Lower leg skin (tissue), 4 donors: ENCODE data around the gene TAX1BP3. TPM values are rescaled to one million over a fixed set of nuclear protein-coding genes. Genes with fewer than 3 reads are reported as not detected.

ENCODE experiments used
- DNase-seq, 2 donors: peaks; one replicate each; pipeline ENCODE4 v3.0.0-alpha.2; 2019; ENCODE audit warnings: low spot score in 2 of 2
- H3K4me3 ChIP-seq: fragments of 200-600 bp; sonication (generic); 2 replicates; pipeline ENCODE4 v1.5.1; 2017; ENCODE audit warnings: mild to moderate bottlenecking, low read depth; ENCODE audit not compliant: poor library complexity, severe bottlenecking
- CTCF ChIP-seq, 3 donors: fragments of 450-650 bp; IDR thresholded peaks; one replicate each; pipeline ENCODE4 v1.5.1; 2016; ENCODE audit warnings: antibody characterized with exemption in 3 of 3, mild to moderate bottlenecking in 3 of 3, moderate library complexity in 2 of 3
- POLR2A ChIP-seq, 2 donors: fragments of 450-650 bp; IDR thresholded peaks; one replicate each; pipeline ENCODE4 v1.6.1; 2016 to 2017; ENCODE audit warnings: antibody characterized with exemption in 2 of 2, mild to moderate bottlenecking in 1 of 2, moderate library complexity in 1 of 2
- WGBS, 2 donors: methylation state at CpG; one replicate each; pipeline ENCODE4 v1.1.5; 2018; 5-methylcytosine and 5-hydroxymethylcytosine counted together
- intact Hi-C: fragments of 100-400 bp; cut with DNase I; formaldehyde crosslinking; loops from one replicate; pipeline ENCODE4 v1.15.0; 2023; ENCODE audit warnings: low total_unique reads
- total RNA-seq, 4 donors: library from RNA; depleted of rRNA; stranded (reverse); fragments of >200 nt; gene quantifications; one replicate each; pipeline ENCODE4 v1.1.0, GENCODE V29; 2016

The TAX1BP3 gene
- total RNA-seq, 4 donors from 2014 or later: 90.5 to 181 (median 153) TPM

- TF ChIP-seq POLR2A (IDR thresholded peaks at IDR 0.05) (no peak), CTCF (IDR thresholded peaks at IDR 0.05) (no peak)
- WGBS, 2 donors: 11 to 16% methylated on average over 17 of the region's 17 CpGs
- peak in 1 of 2 donors; percentile 68 for DNase-seq
- peak overlapping the region; percentile 29 for H3K4me3 ChIP-seq
- intact Hi-C loops: no loop called here
Observed at GRCh38 chr17:3695129-3695722, 26.8 kb upstream of the TAX1BP3 start.

- no peak overlapping the region for H3K4me3 ChIP-seq
- TF ChIP-seq POLR2A (IDR thresholded peaks at IDR 0.05) (no peak), CTCF (IDR thresholded peaks at IDR 0.05) (no peak)
- DNase-seq: no peak
- intact Hi-C loops: no loop called here
- 71 to 74% methylated on average over 9 of the region's 9 CpGs for WGBS, 2 donors
Observed at GRCh38 chr17:3693829-3694231, 25.5 kb upstream of the TAX1BP3 start.

- TF ChIP-seq POLR2A (IDR thresholded peaks at IDR 0.05) (no peak), CTCF (IDR thresholded peaks at IDR 0.05) (no peak)
Observed at GRCh38 chr17:3693141-3693540, 24.8 kb upstream of the TAX1BP3 start.

GRCh38 chr17:3692346-3692745, 24.0 kb upstream of the TAX1BP3 start:
- no peak for TF ChIP-seq CTCF (IDR thresholded peaks at IDR 0.05)
- no peak for TF ChIP-seq POLR2A (IDR thresholded peaks at IDR 0.05)
- 87% methylated on average over 9 of the region's 9 CpGs for whole genome bisulfite sequencing, 2 donors
- intact Hi-C loops: no loop called here
- H3K4me3 ChIP-seq: no peak overlapping the region
- no peak for DNase-seq

More at GRCh38 chr17:3693141-3693540, 24.8 kb upstream of the TAX1BP3 start:
- no peak for DNase-seq
- H3K4me3 ChIP-seq: no peak overlapping the region
- intact Hi-C loops: no loop called here
- WGBS, 2 donors: 59 to 64% methylated on average over 4 of the region's 4 CpGs

- TF ChIP-seq CTCF (IDR thresholded peaks at IDR 0.05) (no peak), POLR2A (IDR thresholded peaks at IDR 0.05) (no peak)
- intact Hi-C loops: no loop called here
- WGBS, 2 donors: 86 to 87% methylated on average over 16 of the region's 16 CpGs
Observed at GRCh38 chr17:3691617-3692067, 23.3 kb upstream of the TAX1BP3 start.

More at GRCh38 chr17:3691617-3692067, 23.3 kb upstream of the TAX1BP3 start:
- peak in 1 of 2 donors; percentile 79 for DNase-seq
- no peak overlapping the region for H3K4me3 ChIP-seq
